Measurements from ENCODE around the gene ABCG4. TPM values are rescaled to one million over a fixed set of nuclear protein-coding genes. Genes with fewer than 3 reads are reported as not detected.

The ABCG4 gene
- total and polyA plus RNA-seq, 2 of the 8 experiments (the other 6 are each of a cell fraction or from before 2014, with no cell fraction given): 1.8 to 2.3 TPM

- TF ChIP-seq BCL11A (IDR thresholded peaks at IDR 0.05; ENCODE audit: low read depth in 2 of 2, low read length in 2 of 2) (no peak), SUZ12 (IDR thresholded peaks at IDR 0.05; ENCODE audit: low read length) (no peak), CBX5 (IDR thresholded peaks at IDR 0.05; ENCODE audit: low read depth, low read length) (no peak), CTBP2 (IDR thresholded peaks at IDR 0.05; ENCODE audit: borderline replicate concordance, insufficient read depth, insufficient read length, low read length) (no peak), SP4 (IDR thresholded peaks at IDR 0.05; ENCODE audit: low read length) (no peak), MAX (IDR thresholded peaks at IDR 0.05) (no peak)
Observed at GRCh38 chr11:119179342-119179741, 30.5 kb downstream of the ABCG4 start (continued).

Data from H1 (cell line).